HS-27A (cell line): ENCODE data around the gene MAB21L4.
"Not testable (repeated sequence)": the region's sequence is repeated elsewhere in the genome, so short reads cannot be mapped to it uniquely, and the experiment has no call there.

Experiments used
- DNase-seq: peaks from one replicate; pipeline ENCODE4 v3.0.0-alpha.2; 2012; ENCODE audit warnings: low read depth, missing footprints

MAB21L4 gene

GRCh38 chr2:240857039-240858008 lies 38.6 kb downstream of the MAB21L4 start:
- no peak for DNase-seq

GRCh38 chr2:240856151-240856980 lies 39.6 kb downstream of the MAB21L4 start:
- DNase-seq = no peak

GRCh38 chr2:240855670-240856069 lies 40.3 kb downstream of the MAB21L4 start:
- no peak for DNase-seq

GRCh38 chr2:240852671-240853314 lies 43.2 kb downstream of the MAB21L4 start:
- DNase-seq = no peak

DNA sequence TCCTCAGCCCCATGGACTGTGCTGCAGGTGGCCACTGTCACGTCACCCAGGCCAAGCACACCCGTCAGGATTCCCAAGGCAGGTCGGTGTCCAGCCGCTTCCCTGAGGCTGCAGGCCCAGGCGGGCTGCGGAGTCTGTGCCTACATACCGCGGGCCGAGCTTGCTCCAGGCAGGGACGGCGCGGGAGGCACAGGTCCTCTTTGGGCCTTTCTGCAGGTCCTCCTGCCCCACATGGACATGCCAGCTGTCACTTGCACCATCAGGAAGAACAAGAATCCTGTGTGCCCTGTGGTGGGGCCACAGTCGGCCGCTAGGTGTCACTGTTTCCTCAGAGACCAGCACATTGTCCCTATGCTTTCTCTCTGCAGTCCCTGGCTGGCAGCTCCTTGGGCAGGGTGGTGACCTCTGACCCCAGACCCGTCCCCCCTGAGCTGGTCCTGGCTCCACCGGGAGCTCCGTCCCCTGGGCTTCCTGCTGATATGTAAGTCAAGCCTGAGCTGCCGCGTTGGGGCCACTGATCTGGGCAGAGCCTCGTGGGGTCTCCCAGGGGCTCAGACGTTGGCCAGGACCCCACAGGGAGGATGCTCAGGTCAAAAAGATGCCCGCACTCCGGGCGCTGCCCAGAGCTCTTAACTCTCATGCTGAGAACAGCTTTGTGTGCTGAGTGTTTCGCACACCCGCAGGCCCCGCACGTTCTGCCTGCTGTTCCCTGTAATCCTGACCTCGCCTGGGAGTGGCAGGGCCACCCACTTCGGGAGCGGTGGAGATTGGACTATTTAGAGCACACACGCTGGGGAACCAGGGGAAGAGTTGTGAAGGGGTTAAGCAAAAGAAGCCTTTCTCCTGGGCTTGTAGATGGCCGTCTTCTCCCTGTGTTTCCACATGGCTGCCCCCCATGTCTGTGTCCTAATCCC lies 44.6 kb downstream of the MAB21L4 start:
- no peak for DNase-seq

DNA sequence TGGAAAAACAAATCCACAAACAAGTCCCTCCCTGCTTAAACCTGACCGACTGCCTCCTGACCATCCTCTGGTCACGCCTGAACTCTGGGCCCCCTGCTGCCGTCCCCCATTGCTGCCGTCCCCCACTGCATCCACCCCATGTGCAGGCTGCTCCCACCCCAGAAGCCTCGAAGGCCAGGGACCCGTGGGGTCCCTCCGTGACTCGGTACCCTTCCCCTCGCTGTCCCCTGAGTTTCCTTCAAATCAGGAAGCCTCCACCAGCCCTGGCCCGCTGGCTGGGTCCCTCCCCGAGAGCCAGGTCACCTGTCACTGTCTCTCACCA lies 45.2 kb downstream of the MAB21L4 start:
- DNase-seq = no peak

GRCh38 chr2:240850026-240850425 lies 45.9 kb downstream of the MAB21L4 start:
- no peak for DNase-seq

- DNase-seq = no peak
Measured at GRCh38 chr2:240848900-240849680, 46.9 kb downstream of the MAB21L4 start.

- no peak for DNase-seq
Measured at GRCh38 chr2:240847817-240848216, 48.1 kb downstream of the MAB21L4 start.

GRCh38 chr2:240846873-240847595 lies 48.9 kb downstream of the MAB21L4 start:
- DNase-seq = no peak

DNA sequence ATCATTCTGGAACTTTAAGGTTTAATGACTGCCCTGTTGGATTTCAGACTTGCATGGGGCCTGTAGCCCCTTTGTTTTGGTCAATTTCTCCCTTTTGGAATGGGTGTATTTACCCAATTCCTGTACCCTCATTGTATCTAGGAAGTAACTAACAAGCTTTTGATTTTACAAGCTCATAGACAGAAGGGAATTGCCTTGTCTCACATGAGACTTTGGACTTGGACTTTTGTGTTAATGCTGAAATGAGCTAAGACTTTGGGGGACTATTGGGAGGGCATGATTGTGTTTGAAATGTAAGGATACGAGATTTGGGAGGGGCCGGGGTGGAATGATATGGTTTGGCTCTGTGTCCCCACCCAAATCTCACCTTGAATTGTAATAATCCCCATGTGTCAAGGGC lies 49.6 kb downstream of the MAB21L4 start:
- not testable (repeated sequence) for DNase-seq

- DNase-seq = no peak
Measured at GRCh38 chr2:240840435-240841060, 55.4 kb downstream of the MAB21L4 start.

- DNase-seq = no peak
Measured at GRCh38 chr2:240839152-240840143, 56.5 kb downstream of the MAB21L4 start.

DNA sequence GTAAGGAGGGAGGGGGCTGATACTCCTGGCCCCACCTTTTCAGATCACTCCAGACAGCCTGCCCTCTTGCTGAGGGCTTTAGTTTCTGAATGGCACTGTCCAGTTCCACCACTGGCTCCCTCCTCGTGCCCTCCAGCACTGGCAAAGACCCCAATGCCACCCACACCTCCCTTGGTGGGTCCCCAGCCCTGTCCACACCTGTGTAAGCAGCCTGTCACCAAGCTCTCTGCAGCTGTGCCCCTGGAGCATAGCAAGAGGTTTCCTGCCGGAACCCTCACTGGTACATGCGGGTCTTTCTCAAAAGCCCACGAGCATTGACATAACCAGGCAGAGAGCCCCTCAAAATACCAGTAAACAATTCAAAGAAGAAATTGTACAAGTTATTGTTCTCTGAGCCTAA lies 58.3 kb downstream of the MAB21L4 start:
- DNase-seq = no peak

- DNase-seq = no peak
Measured at GRCh38 chr2:240836781-240837467, 59.0 kb downstream of the MAB21L4 start.
